Neural progenitor cell (in vitro differentiated cells): Measurements from ENCODE around the gene CD300LB.

Source experiments
- EZH2 ChIP-seq: fragments of 200-600 bp; sonication (generic); IDR thresholded peaks from 2 replicates; pipeline ENCODE4 v1.6.1; 2017; ENCODE audit warnings: antibody characterized with exemption, mild to moderate bottlenecking, moderate library complexity
- TF ChIP-seq, protein P1 (sequence below): fragments of 200-600 bp; sonication (generic); IDR thresholded peaks from 2 replicates; pipeline ENCODE4 v1.5.1; 2017; ENCODE audit warnings: antibody characterized with exemption, mild to moderate bottlenecking

DNA sequence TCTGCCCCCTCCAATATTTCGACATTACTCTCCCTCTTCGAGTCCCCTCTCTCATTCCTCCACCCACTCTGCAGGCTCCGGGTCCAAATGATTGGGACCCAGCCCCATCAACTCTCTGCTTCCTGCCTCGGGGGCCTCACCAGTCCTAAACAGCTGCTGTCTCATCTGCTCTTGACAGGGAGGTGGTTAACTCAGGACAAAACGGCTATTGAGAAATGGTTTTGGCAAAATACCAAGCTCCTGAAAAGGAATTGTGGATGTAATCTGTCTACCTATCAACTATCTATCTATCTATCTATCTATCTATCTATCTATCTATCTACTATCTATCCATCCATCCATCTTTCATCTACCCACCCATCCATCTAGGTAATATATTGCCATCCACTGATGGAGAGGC is 33.9 kb upstream of the CD300LB start:
- TF ChIP-seq, protein P1, sequence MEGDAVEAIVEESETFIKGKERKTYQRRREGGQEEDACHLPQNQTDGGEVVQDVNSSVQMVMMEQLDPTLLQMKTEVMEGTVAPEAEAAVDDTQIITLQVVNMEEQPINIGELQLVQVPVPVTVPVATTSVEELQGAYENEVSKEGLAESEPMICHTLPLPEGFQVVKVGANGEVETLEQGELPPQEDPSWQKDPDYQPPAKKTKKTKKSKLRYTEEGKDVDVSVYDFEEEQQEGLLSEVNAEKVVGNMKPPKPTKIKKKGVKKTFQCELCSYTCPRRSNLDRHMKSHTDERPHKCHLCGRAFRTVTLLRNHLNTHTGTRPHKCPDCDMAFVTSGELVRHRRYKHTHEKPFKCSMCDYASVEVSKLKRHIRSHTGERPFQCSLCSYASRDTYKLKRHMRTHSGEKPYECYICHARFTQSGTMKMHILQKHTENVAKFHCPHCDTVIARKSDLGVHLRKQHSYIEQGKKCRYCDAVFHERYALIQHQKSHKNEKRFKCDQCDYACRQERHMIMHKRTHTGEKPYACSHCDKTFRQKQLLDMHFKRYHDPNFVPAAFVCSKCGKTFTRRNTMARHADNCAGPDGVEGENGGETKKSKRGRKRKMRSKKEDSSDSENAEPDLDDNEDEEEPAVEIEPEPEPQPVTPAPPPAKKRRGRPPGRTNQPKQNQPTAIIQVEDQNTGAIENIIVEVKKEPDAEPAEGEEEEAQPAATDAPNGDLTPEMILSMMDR, result no peak
- no peak for TF ChIP-seq EZH2
